NCI-H146 (cell line): ENCODE data around the gene SPEN.

Experiments used
- DNase-seq: peaks from one replicate; lab custom pipeline; 2025; lab: John Stamatoyannopoulos, UW

The SPEN gene

DNA sequence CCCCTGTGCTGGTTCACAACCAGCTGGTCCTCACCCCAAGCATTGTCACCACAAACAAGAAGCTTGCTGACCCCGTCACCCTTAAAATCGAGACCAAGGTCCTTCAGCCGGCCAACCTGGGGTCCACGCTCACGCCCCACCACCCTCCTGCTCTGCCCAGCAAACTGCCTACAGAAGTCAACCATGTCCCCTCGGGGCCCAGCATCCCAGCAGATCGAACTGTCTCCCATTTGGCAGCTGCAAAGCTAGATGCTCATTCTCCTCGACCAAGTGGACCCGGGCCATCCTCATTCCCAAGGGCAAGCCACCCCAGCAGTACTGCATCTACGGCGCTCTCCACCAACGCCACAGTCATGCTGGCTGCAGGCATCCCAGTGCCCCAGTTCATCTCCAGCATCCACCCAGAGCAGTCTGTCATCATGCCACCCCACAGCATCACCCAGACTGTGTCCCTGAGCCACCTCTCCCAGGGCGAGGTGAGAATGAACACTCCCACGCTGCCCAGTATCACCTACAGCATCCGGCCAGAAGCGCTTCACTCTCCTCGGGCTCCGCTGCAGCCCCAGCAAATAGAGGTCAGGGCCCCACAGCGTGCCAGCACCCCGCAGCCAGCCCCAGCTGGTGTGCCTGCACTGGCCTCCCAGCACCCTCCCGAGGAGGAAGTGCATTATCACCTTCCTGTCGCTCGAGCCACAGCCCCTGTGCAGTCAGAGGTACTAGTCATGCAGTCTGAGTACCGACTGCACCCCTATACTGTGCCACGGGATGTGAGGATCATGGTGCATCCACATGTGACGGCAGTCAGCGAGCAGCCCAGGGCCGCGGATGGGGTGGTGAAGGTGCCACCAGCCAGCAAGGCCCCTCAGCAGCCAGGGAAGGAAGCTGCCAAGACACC is 87.8 kb downstream of the SPEN start:
- no peak for DNase-seq

DNA sequence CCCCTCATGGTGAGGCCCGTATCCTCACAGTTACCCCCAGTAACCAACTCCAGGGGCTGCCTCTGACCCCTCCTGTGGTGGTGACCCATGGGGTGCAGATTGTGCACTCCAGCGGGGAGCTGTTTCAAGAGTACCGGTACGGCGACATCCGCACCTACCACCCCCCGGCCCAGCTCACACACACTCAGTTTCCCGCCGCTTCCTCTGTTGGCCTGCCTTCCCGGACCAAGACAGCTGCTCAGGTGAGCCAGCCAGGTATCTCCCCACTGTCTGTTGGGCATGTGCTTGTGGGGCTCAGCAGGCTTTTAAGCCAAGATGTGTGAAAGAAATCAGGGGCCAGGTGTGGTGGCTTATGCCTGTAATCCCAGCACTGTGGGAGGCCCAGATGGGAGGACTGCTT is 88.5 kb downstream of the SPEN start:
- no peak for DNase-seq

DNA sequence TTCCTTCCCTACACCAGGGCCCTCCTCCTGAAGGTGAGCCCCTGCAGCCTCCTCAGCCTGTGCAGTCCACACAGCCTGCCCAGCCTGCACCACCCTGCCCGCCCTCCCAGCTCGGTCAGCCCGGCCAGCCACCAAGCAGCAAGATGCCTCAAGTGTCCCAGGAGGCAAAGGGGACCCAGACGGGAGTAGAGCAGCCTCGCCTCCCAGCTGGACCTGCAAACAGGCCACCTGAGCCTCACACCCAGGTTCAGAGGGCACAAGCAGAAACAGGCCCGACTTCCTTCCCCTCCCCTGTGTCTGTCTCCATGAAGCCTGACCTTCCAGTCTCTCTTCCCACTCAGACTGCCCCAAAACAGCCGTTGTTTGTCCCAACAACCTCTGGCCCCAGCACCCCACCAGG is 89.6 kb downstream of the SPEN start:
- no peak for DNase-seq

DNA sequence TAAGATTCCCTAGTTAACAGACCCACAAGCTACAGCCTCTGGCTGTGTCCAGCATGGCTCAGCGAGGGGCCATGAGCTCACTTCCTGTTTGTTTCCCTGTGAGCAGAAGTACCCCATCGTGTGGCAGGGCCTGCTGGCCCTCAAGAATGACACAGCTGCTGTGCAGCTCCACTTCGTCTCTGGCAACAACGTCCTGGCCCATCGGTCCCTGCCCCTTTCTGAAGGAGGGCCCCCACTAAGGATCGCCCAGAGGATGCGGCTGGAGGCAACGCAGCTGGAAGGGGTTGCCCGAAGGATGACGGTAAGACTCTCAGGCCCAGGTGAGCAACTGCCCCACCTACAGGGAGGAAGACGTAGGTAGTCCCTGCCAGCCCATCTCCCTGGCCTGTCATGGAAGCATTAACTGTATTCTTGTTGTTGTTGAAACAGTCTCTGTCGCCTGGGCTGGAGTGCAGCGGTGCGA is 90.2 kb downstream of the SPEN start:
- no peak for DNase-seq

DNA sequence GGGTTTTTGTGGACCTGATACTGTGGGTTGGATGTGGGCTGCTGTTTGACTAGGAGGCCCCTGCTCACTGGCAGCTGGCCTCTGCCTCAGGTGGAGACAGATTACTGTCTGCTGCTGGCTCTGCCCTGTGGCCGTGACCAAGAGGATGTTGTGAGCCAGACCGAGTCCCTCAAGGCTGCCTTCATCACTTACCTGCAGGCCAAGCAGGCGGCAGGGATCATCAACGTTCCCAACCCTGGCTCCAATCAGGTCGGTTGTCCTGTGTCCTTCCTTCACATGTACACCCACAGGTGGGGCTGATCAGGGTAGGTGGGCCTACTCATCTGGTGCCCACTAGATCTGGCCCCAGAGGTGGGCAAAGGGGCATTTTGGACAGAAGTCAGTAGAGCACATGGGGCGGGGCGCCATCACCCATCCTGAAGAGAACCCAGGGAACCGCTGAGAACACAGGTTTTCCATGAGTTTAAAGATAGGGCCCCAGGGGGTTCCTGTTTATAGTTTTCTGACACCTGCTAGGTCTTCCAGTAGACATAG is 91.2 kb downstream of the SPEN start:
- no peak for DNase-seq

DNA sequence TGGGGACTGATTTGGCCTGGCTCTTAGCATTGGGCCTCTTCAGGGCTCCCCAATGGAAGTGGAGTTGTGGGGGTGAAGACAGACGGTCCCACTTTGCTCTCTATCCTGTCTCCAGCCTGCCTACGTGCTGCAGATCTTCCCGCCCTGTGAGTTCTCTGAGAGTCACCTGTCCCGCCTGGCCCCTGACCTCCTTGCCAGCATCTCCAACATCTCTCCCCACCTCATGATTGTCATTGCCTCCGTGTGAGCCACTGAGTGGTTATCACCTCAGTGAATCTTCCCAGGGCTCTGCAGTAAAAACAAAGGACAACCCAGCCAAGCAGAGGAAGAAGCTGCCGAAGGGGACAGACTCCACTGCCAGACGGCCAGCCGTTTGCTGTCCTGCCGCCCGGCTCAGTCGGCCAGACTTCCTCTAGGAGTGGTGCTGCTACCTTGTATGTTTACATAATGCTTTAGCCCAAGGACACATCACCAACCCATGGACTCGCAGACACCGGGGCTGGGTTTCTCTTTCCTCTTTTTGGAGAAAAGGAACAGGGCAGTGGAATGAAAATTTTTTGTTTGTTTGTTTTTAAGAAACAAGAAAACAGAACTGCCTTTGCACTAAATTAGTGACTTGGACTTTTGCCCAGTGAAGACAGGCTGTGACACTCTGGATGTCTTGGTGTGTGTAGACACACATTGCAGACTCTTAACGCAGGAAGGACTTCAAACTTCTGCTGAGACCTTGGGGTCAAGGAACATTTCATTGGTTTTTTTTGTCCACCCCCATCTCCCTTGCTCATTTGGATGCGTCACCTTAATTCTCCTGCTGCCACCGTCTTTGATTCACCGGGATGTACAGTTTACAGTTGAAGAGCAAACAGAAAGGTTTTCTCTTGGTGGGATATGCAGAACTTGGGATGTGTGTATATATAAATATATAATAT is 91.9 kb downstream of the SPEN start:
- DNase-seq, result no peak

DNA sequence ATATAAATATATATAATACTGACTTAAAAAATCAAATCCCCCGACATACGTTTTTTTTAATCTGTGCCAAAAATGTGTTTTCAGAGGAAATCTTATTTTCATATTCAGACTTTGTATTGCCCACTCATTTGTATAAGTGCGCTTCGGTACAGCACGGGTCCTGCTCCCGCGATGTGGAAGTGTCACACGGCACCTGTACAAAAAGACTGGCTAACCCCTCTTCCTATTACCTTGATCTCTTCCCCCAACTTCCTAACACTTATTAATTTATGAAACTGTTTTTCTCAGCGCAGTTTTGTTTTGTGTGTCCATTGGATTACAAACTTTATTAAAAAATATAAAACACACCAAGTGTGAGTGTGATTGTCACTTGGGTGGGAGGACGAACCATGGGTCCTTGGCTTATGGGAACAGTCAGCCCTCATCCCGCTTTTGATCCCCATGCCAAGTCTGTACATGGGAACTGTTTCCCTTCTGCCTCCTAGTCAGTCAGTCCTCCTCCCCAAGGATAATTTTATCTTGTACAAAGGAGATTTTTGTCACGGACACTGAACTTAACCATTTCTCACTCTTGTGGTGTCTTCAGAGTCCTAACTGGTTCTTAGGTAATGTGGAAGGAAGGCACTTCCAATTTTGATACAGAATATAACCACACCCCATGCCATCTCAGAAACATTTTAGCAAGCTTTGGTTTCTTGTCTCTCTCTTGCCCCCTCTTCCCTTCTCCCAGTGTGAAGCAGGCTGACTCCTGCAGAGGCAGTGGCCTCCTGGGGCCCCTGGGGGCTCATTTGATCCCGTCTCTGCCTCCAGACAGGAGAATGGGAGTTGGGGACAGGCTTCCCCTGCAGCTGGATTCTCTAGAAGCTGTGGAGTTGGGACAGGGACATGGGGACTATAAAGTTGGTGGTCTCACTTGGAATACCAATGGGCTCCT is 92.9 kb downstream of the SPEN start:
- no peak for DNase-seq

DNA sequence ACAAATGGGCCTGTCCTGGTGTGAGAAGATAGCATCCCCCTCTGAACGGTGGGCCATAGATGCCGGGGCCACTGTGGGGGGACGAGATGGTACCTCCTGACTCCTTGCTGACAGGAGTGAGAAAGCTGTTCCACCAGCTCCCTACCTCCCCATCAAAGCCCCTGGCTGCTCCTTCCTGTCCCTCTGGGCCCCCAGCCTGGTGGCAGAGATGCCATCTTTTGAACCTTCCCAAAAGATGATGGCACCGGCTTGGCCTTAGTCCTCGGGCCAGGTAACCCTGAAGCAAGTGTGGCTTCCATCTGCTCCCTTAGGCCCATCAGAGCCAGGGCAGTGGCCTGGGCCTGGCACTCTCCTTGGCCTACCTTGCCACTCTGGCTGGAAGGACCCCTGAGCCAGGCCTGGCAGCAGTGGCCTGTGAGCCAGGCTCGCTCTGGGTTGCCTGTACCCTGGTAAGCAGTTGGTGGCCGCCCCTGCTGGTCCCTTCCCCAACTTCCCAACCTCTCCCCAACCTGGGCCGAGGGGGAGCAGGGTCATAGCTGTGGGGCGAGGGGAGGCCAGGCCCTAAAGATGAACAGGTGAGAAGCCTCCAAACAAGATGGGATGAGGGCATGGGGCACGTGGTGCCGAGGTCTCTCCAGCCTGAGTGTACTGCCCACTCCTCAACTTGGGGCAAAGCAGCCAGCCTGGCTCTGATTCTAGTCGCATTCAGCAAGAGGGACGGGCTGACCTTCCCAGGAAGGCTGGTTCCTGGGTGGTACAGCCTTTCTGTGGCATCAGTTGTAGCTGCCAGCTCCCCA is 93.7 kb downstream of the SPEN start:
- no peak for DNase-seq

DNA sequence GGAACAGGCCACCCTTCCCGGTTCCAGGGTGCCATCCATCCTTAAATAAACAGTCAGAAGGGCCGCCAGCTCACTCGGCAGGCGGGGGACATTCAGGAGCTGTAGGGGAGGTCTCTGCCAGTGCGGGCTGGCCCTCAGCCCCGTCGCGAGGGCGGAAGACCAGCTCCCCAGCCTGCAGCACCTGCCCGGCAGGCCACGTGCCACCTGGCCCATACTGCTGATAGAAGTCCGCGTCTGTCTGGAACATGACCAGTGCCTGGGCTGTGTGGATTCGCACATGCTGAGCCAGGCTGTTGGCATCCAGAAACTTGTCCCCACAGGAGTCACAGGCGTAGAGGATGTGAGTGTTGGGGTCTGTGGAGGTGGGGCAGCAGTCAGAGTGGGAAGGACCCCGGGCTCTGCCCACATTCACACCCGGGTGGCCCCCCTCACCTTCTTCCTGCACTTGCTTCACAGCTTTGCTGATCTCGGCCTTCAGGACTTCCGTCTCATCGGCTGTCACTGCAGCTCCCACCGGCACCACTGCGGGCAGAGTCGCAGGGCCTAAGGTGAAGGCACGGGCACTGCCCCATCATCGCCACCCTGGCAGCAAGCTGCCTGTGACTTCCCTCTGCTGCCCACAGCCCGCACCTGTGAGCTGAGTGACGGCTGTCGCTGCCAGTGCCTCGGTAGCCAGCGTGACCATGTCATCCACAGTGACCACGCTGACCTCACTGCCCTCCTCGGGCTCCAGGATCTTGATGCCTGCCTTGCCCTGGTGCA is 94.6 kb downstream of the SPEN start:
- no peak for DNase-seq

DNA sequence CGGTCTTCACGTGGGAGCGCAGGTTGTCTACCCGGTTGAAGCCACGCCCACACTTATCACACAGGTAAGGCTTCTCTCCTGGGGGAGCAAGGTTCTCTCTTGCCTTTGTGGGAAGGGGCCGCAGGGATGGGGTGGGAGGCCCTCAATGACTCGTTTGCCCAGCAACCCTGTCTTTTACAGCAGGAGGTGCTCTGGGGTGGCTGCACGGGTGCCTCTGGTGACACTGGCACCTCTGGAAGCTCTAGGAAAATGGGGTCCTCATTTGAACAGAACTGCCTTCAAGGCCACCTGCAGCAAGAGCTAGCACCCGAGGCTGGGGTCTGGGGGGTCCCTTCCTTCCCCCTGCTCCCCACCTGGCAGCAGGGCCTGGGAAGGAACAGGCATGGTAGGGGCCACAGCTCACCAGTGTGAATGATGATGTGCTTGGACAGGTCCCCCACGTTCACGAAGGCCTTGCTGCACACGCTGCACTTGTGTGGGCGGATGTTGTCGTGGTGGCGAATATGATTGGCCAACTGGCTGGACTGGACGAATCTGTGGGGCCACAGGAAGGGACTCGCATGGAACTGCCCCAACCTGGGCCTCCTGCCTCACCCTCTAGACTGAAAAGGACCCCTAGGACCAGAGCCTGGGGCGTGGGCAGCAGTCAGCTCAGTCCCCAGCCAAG is 95.3 kb downstream of the SPEN start:
- DNase-seq, result no peak

DNA sequence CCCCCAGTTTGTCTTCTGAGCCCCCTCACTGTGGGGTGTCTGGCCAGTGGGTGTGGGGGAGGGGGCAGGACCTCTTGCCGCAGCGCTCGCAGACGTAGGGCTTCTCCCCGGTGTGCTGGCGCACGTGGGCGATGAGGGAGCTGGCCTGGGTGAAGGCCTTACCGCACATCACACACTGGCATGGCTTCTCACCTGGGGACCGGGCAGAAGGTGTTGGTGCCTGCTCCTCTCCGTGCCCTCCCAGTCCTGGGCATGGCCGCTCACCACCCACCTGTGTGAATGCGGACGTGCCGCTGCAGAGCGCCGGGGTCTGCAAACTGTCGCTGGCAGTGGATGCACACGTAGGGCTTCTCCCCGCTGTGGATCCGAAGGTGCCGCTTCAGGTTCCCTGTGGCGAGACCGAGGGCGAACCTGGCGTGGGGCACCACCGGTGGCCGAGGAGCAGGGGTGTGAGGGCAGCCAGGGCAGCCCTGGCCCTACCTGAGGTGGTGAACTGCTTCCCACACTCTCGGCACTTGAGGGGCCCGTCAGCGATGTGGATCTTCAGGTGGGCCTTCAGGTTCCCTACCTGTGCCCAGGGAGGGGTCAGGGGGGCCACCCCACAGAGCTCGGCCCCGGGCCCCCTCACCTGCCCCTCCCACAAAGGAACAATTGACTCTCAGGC is 96.0 kb downstream of the SPEN start:
- DNase-seq, result no peak

DNA sequence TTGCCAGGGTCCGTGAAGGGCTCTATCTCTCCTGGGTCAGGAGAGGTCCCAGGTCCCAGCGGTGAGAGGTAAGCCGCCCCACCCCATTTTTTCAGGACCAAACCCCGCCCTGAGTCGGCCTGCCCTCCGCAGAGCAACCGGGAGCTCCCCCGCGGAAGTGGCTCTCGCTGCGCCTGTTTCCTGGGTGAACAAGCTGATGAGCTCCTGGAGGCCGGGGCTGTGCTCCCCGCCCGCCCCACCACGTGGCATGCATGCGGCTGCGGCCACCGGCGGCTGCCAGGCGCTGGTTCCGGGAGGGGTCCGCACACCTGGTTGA is 96.4 kb downstream of the SPEN start:
- DNase-seq, result no peak

DNA sequence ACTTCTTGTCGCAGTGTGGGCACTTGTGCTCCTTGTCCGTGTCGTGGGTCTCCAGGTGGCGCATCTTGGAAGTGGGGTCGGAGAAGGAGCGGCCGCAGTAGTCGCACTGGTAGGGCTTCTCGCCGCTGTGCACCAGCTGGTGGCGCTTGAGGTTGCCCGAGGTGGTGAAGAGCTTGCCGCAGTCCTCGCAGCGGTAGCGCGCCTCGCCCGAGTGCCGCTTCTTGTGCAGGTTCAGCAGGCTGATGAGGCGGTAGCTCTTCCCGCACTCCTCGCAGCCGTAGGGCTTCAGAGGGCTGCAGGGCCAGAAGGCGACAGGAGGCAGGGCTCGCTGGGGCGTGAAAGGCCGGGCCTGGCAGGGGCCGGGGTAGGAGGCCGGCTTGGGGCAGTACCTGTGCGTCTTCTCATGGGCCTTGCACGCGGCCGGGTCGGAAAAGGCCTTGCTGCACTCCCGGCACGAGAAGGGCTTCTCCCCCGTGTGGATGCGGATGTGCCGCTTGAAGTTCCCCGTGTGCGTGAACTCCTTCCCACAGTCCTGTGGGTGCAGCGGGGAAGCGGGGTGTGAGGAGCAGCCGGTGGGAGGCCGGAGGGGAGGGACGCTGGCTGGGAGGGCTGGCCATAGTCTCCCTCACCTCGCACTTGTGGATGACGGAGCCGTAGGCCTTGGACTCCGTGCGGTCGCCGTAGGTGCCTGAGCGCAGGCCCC is 97.0 kb downstream of the SPEN start:
- DNase-seq, result no peak

DNA sequence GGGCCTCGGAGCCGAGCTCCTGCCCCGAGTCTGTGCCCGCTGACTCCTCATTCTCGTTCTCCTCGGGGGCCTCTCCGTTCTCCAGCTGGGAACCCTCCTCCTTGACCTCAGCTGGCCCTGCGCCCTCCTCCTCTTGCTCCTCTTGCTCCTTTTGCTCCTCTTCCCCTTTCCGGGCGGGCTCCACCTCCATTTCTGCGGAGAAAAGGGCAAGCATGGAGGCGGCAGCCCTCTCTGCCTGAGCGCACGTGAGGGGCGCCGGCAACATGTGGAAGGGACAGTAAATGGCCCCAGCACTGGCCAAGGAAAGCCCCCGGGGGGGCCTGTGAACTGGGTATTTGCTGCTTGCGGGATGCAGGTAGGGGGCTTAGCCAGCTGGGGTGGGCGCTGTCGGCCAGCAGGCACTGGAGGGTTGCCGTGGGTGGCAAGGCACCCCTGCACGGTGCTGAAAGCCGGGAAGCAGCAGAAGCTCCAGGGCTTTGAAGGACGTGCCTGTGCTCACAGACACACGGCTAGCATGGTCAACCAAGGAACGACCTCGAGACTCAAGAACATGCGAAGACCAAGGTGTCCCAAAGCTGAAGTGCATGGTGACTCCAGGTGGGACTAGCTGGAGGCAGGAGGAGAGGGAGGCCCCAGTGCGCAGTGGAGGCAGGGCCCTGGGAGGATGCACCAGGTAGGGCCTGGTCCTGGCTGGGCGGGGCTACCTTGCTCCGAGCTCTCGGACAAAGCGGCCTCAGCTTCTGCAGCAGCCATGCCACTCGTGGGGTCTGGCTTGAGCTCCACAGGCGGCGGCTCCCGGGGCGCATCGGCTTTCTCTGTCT is 97.7 kb downstream of the SPEN start:
- no peak for DNase-seq

DNA sequence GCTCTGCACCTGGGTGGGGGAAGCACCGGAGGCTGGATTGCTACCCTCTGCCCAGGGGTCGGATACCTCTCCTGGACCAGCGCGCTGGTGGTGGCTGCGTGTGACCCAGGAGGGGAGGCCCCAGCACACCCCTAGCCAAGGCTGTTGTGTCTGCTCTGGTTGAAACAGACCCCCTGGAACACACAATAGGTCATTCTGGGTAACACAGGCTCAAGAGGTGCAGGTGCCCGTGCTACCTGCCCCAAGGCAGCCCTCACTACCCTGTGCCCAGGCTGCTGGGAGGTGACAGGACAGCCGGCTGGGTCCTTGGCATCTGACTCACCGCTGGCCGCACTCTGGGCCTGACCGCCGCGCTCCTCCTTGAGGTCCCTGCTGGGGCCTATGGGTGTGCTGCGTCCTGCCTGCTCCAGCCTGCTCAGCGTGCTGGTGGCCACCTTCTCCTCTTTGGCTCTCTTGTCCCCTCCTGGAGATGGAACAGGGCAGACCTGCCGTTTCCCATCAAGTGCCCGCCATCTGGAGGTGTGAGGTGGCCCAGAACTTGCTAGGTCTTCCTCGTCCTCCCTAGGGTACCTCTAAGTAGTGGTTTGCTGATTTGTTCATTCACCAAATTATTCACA is 98.4 kb downstream of the SPEN start:
- no peak for DNase-seq

DNA sequence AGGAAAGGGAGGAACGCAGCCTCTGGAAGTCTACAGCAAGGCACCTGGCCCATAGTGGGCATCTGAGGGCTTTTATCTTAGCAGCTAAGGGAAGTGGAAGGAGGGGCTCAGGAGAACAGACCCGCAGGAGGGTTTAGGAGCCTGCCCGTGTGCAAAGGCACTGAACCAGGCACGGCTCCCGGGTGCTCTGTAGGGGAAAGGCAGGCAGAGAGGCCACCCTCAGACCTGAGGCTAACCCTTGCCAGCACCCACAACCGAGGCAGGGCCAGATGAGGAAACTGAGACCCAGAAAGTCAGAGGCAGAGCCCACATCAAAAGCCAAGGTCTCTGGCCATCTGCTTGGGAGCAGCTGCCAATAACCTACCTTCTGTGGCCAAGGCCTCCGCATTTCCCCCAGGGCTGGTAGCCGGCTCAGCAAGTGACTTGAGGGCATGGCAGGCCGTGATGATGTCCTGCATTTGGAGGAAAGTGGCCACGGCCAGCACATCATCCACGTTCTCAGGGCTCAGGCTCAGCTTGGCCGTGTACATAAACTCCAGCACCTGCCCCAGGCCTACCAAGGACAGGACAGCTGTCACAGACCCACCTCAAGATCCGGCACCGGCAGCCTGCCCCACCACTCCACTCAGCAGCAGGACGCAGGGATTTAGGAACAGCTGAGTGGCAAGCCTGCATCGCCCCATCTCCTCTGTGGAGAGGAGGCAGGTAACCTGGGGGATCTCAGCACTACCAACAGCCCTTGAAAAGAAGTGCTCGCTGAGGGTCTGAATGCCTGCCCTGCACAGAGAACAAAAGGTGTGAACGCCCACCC is 99.3 kb downstream of the SPEN start:
- DNase-seq, result no peak
